ENCODE results near the gene SYTL4.
A peak's percentile ranks its signal among the peaks of the same experiment; 100 is the strongest.

Gene SYTL4

GRCh38 chrX:100687546-100687945 lies 44.4 kb downstream of the SYTL4 start:
- DNase-seq: no peak

- DNase-seq: no peak
These were observed 44.8 kb downstream of the SYTL4 start for GRCh38 chrX:100687128-100687527.

DNA sequence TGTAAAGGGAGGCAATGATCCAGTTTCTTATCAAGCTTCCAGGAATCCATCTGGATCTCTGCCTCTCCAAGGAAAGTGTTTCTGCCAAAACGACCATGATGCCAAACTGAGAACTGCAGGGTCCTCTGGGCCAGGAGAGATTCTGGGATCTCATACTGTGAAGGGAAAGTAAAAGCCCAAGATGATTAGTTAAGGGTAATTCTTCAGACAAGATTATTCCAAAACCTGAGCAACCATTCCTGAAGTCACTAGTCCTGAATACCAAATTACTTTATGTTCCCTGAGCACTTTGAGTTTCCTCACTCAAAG lies 46.0 kb downstream of the SYTL4 start:
- DNase-seq: no peak

DNA sequence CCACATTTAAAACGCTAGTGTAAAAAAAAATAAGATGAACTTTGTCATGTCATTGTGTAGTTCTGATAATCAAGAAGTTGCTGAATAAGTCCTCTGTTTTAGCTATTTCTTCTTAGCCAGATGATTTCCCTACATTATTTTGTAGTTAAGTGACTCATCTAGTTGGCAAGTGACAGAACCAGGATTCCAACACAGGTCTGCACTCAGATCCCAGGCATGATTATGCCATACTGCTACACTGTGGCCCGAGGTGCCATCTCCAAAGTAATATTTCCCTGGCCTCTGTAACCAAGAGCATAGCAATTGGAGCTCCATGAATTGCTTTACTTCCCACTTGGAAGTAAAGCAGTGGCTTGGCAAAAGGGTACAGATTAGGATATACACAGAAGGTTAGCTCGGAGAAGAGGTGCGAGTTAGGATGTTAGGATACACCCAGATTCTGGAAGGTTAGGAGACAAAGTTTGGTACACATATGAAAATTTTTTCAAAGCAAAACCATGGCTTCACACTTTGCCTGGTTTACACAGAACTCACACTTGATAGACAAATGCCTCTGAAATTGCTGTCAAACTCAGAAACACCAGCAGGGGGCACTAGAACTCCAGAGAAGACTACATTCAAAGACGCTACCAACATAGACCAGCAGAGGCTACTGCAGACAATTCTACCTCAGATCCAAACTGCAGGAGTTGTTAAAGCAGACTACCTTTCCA lies 46.5 kb downstream of the SYTL4 start:
- peak; percentile 72 for DNase-seq

DNA sequence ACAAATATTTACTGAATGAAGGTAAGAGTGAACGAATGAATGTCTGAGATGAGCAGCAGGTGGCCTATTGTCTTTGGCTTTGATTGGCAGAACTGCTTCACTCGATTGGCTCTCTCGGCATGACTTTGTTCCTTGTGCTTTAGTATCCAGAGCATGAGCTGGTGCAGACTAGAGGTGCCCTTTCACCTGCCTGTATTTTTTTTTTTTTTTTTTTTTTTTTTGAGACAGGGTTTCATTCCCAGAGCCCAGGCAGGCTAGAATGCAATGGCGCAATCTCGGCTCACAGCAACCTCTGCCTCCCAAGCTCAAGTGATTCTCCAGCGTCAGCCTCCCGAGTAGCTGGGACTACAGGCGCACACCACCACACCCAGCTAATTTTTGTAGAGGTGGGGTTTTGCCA lies 49.0 kb downstream of the SYTL4 start:
- DNase-seq: no peak

DNA sequence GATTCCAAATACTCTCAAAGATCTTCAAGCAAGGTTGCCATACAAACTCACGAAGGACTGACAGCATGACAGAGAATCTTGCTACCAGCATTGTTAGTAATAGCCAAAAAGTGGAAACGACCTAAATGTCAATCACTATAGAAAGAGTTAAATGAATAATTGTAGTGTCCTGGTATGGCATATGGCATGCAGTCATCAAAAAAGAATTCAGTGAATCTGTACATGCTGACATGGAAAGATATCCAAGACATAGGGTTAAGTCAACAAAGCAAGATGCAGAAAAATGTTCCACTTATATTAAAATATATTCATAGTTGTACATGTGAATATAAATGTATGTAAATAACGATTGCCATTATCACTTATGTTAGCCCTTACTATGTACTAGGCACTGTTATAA lies 50.3 kb downstream of the SYTL4 start:
- DNase-seq: no peak

DNA sequence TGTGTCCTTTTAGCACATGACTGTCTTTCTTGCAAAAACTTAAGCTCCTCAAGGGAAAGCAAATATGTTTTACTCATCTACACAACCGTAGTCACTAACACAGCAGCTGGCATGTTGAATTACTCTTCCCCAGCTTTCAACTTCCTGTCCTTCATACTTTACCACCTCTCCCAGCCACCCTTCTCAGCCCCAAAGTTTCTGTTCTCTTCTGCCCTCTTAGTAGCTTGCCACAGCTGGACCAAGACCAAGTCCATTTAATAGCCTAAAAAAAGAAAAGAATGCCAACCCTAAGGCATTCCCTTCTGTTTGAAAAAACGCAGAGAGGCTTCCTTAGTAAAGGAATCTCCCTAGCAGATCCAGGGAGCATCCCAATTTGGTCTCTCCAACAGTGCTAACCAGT lies 51.2 kb downstream of the SYTL4 start:
- no peak for DNase-seq

- DNase-seq: no peak
These were observed 54.2 kb downstream of the SYTL4 start for GRCh38 chrX:100677611-100678181.

- no peak for DNase-seq
These were observed 57.2 kb downstream of the SYTL4 start for GRCh38 chrX:100674705-100675104.

DNA sequence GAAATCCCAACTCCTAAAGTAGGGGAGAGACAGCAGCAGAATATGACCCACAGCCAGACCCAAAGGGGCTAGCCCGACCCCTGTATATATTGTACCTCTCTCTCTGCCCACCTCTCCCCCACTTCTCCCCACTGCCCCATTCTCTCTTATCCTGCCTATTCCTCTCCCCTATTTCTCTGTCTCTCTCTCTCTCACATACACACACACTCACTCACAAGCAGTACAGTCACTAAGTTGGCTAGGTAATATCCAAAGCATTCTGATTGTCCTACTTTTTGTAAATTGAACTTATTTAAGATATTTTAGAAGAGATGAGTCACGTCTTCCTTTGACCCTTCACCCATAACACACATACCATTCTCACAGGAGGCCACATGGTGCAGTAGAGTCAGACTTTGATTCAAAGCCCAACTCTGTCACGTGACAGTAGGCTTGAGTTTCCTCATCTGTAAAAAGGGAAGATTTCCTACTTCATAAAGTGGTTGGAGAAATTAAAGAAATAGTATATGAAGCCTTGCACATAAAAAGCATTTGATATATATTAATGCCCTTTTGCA lies 58.4 kb downstream of the SYTL4 start:
- no peak for DNase-seq

GRCh38 chrX:100672966-100673365 lies 59.0 kb downstream of the SYTL4 start:
- no peak for DNase-seq

DNA sequence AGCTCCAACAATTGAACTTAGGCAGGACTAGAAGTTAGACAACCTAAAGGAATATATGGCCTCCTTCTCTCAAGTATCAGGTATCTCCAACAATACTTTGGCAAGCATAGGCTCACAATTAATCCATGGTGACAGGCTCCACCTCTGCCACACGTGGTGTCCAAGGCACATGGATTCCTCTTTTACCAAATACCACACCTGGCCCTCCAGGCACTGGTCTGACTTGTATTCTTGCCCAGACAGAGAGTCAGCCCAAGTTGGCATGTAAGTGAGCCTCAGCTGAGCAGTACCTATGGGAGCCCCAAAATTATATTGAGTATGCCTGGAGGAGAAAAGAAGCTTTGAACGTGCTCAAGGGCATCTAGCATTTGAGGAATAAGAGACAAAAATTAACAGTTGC lies 68.3 kb downstream of the SYTL4 start:
- DNase-seq: no peak

GRCh38 chrX:100662796-100663195 lies 69.1 kb downstream of the SYTL4 start:
- DNase-seq: no peak

GRCh38 chrX:100662170-100662569 lies 69.8 kb downstream of the SYTL4 start:
- DNase-seq: no peak

DNA sequence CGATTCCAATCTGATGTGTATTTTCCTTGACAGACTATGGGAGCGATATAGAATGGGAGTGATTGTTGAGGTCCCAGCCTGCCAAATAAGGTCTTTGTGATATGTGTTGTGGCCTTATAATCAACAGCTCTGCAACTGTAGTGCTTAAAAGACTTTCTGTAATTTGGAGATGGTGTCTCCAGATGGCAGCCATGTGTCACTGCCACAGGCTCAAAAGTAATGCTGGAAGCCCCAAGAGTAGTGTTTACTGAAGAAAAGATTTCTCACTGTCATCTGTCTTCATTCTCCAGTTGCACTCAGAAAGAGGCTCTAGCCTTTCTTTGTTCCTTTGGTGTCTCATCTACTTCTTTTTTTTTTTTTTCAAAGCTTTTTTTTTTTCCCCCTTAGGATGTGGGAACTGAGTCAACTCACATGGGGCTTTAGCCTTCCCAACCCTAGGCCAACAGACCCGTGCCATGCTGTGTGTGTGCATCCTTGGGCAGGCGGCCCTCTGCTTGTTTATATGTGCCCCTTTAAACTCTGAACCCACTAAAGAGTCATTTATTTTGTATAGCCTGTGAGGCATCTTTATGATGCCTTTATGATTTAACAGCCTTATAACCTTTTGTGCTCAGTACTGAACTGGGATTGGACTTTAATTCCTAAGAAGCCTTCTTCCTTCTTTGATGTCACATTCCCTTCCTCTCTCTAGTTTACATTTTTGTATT lies 72.3 kb downstream of the SYTL4 start:
- no peak for DNase-seq

- DNase-seq: peak; percentile 16
These were observed 73.0 kb downstream of the SYTL4 start for GRCh38 chrX:100658941-100659381.

DNA sequence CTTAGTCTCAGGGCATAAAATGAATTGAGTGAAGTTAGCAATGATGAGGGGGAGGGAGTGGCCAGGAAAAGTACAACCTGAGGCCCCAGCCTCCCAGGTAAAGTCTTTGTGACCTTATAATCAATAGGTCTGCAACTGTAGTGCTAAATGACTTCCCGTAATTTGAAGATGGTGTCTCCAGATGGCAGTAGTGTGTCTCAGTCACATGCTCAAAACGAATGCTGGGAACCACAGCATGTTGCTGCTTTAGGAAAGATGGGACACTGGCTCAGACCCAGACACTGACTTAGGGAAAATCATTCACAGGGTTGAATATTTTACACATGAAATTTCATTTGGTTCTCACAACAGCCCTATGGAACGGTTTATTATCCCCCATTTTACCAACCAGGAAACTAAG lies 77.7 kb downstream of the SYTL4 start:
- no peak for DNase-seq

- DNase-seq: no peak
These were observed 79.7 kb downstream of the SYTL4 start for GRCh38 chrX:100652266-100652665.

DNA sequence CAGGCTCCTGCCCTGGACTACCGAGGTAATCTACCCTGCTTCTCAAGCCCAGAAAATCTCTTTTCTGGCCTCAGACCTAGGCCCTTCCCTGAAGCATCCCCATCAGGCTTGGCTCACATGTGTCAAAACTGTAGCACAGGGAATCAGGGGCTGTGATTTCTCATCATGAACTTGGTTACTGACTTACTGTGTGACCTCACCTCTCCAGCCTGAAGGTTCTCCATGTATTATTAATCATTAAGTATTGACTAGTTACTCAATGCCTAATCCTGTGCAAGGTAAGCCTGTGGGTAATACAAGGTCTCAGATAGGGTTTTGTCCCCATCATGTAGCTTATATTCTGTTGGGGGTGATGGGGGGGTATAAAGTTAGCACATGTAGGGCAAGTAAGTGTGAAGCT lies 81.1 kb downstream of the SYTL4 start:
- no peak for DNase-seq

- DNase-seq: no peak
These were observed 82.2 kb downstream of the SYTL4 start for GRCh38 chrX:100649550-100650356.

DNA sequence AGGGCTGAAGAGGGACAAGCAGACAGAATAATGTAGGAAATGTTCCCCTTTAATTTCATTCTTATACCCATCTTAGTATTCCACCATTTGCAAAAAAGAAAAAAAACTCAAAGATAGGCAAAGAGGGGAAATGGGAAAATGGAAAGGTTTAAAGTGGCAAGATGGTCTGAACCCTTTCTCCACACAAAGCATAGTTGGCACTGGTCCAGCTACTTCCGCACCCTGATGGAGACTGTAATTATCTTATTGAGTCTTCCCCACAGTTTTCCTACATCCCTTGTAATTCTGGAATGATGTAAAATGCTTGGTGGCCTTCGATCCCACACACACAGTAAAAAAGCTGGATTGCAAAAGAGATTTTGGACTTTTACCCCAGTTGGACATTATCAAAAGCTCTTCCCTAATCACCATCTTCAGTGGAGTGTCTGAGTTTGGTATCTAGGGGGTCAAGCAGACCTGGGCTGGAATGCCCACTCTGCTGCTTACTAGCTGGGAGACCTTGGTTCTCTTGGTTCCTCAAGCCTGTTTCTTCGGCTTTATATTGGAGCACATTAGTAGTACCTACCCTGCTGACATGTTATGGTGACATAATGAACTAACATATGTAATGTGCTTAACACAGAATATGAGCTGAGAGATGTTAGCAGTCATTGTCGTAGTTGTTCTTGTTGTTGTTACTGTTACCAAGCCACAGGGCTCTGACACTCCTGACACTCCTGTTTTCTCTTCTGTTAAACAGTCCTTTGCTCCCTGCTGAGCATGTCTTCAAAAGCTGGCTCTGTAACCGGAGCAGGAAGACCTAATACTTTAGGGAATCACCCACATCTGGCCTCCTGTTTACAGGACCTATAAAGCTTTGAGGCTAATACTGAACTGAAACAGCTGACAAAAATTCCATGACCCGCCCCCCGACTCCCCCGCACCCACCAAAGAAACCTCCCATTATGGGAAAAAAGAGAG lies 83.2 kb downstream of the SYTL4 start:
- DNase-seq: peak; percentile 2

- DNase-seq: peak; percentile 25
These were observed 84.2 kb downstream of the SYTL4 start for GRCh38 chrX:100647739-100648138.
